IgD-negative memory B cell (primary cell): ENCODE results near the gene SRSF2. TPM values are rescaled to one million over a fixed set of nuclear protein-coding genes. Genes with fewer than 3 reads are reported as not detected.
A peak's percentile ranks its signal among the peaks of the same experiment; 100 is the strongest.

Source experiments
- H3K27ac Mint-ChIP-seq, 3 donors: one replicate each; pipeline ENCODE4 v1.8.0; 2020 to 2022; ENCODE audit warnings: mild to moderate bottlenecking in 3 of 3, mixed read lengths in 3 of 3, moderate library complexity in 1 of 3
- H3K27me3 Mint-ChIP-seq: one replicate; pipeline ENCODE4 v1.8.0; 2021; ENCODE audit warnings: mixed read lengths
- H3K36me3 Mint-ChIP-seq: one replicate; pipeline ENCODE4 v1.8.0; 2020; ENCODE audit warnings: mild to moderate bottlenecking, mixed read lengths
- H3K4me1 Mint-ChIP-seq, 3 donors: one replicate each; pipeline ENCODE4 v1.8.0; 2020 to 2022; ENCODE audit warnings: mixed read lengths in 3 of 3, mild to moderate bottlenecking in 1 of 3
- H3K4me3 Mint-ChIP-seq, 4 donors: one replicate each; pipeline ENCODE4 v1.8.0; 2020 to 2022; ENCODE audit warnings: mild to moderate bottlenecking in 4 of 4, mixed read lengths in 4 of 4, moderate library complexity in 3 of 4
- H3K9me3 Mint-ChIP-seq, 3 donors: one replicate each; pipeline ENCODE4 v1.8.0; 2020 to 2021; ENCODE audit warnings: mixed read lengths in 3 of 3, mild to moderate bottlenecking in 1 of 3
- polyA plus RNA-seq: library from polyadenylated mRNA; unstranded; fragments of 300-500 nt; fragmentation: Illumina TruSeq; gene quantifications from one replicate; pipeline ENCODE4 v1.2.3, GENCODE V29; 2021

Gene SRSF2, protein sequence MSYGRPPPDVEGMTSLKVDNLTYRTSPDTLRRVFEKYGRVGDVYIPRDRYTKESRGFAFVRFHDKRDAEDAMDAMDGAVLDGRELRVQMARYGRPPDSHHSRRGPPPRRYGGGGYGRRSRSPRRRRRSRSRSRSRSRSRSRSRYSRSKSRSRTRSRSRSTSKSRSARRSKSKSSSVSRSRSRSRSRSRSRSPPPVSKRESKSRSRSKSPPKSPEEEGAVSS
- 152 TPM for polyA plus RNA-seq

GRCh38 chr17:76737082-76737675, at the start of gene SRSF2:
Gene SRSF2 (minus strand): TSS chr17:76737331. CDS start chr17:76737160, 171 bp downstream.
- Mint-ChIP-seq H3K9me3 (no peaks in the 10 kb centered on the region), H3K4me1 (peaks cover 31 to 45% (median 36%) of the 10 kb centered on the region in 3 donors), H3K27me3 (no peaks in the 10 kb centered on the region), H3K36me3 (peaks cover 10% of the 10 kb centered on the region), H3K27ac (peak within 1 kb of the TSS; percentile 98 to 100 (median 99)), H3K4me3 (peak within 1 kb of the TSS; percentile 91 to 99 (median 94))

- peaks cover 0 to 6% (median 1%) of the 10 kb centered on the region in 3 donors for H3K4me1 Mint-ChIP-seq
- no peaks in the 10 kb centered on the region for H3K36me3 Mint-ChIP-seq
- no peaks in the 10 kb centered on the region for H3K27me3 Mint-ChIP-seq
- H3K4me3 Mint-ChIP-seq, result no peak overlapping the region
- no peaks in the 10 kb centered on the region for H3K9me3 Mint-ChIP-seq
- H3K27ac Mint-ChIP-seq, result no peak overlapping the region
These were observed 47.8 kb upstream of the SRSF2 start for GRCh38 chr17:76784926-76785325.

GRCh38 chr17:76783146-76783545, 46.0 kb upstream of the SRSF2 start:
- no peaks in the 10 kb centered on the region for H3K9me3 Mint-ChIP-seq
- no peaks in the 10 kb centered on the region for H3K27me3 Mint-ChIP-seq
- no peak overlapping the region for H3K4me3 Mint-ChIP-seq
- H3K36me3 Mint-ChIP-seq, result peaks cover 4% of the 10 kb centered on the region
- H3K27ac Mint-ChIP-seq, result peak overlapping the region in 1 of 3 donors; percentile 53
- peaks cover 0 to 4% (median 1%) of the 10 kb centered on the region in 3 donors for H3K4me1 Mint-ChIP-seq

GRCh38 chr17:76781056-76781982, 44.2 kb upstream of the SRSF2 start:
- no peak overlapping the region for H3K27ac Mint-ChIP-seq

GRCh38 chr17:76775021-76775600, 38.0 kb upstream of the SRSF2 start:
- Mint-ChIP-seq H3K27me3 (no peaks in the 10 kb centered on the region), H3K27ac (no peak overlapping the region), H3K4me1 (peaks cover 0 to 10% (median 0%) of the 10 kb centered on the region in 3 donors), H3K36me3 (peaks cover 20% of the 10 kb centered on the region), H3K4me3 (no peak overlapping the region), H3K9me3 (no peaks in the 10 kb centered on the region)

More at GRCh38 chr17:76781056-76781982, 44.2 kb upstream of the SRSF2 start:
- H3K9me3 Mint-ChIP-seq, result no peaks in the 10 kb centered on the region
- peaks cover 0 to 5% (median 1%) of the 10 kb centered on the region in 3 donors for H3K4me1 Mint-ChIP-seq
- no peaks in the 10 kb centered on the region for H3K27me3 Mint-ChIP-seq
- peaks cover 7% of the 10 kb centered on the region for H3K36me3 Mint-ChIP-seq
- H3K4me3 Mint-ChIP-seq, result no peak overlapping the region

- peaks cover 24% of the 10 kb centered on the region for H3K36me3 Mint-ChIP-seq
- H3K4me1 Mint-ChIP-seq, result peaks cover 0 to 6% (median 0%) of the 10 kb centered on the region in 3 donors
- no peaks in the 10 kb centered on the region for H3K9me3 Mint-ChIP-seq
- H3K27ac Mint-ChIP-seq, result peak overlapping the region in 1 of 3 donors; percentile 12
- H3K4me3 Mint-ChIP-seq, result peak overlapping the region in 1 of 4 donors; percentile 42
- H3K27me3 Mint-ChIP-seq, result no peaks in the 10 kb centered on the region
These were observed 35.9 kb upstream of the SRSF2 start for GRCh38 chr17:76772842-76773525.

GRCh38 chr17:76758570-76758969, 21.4 kb upstream of the SRSF2 start:
- H3K4me3 Mint-ChIP-seq, result no peak overlapping the region
- peaks cover 6% of the 10 kb centered on the region for H3K36me3 Mint-ChIP-seq
- no peaks in the 10 kb centered on the region for H3K9me3 Mint-ChIP-seq
- H3K4me1 Mint-ChIP-seq, result peaks cover 0 to 3% (median 0%) of the 10 kb centered on the region in 3 donors
- H3K27ac Mint-ChIP-seq, result no peak overlapping the region
- H3K27me3 Mint-ChIP-seq, result no peaks in the 10 kb centered on the region

- Mint-ChIP-seq H3K27ac (no peak overlapping the region), H3K9me3 (no peaks in the 10 kb centered on the region), H3K4me1 (peaks cover 0 to 3% (median 2%) of the 10 kb centered on the region in 3 donors), H3K4me3 (no peak overlapping the region), H3K27me3 (no peaks in the 10 kb centered on the region), H3K36me3 (peaks cover 9% of the 10 kb centered on the region)
These were observed 20.1 kb upstream of the SRSF2 start for GRCh38 chr17:76757256-76757655.

DNA sequence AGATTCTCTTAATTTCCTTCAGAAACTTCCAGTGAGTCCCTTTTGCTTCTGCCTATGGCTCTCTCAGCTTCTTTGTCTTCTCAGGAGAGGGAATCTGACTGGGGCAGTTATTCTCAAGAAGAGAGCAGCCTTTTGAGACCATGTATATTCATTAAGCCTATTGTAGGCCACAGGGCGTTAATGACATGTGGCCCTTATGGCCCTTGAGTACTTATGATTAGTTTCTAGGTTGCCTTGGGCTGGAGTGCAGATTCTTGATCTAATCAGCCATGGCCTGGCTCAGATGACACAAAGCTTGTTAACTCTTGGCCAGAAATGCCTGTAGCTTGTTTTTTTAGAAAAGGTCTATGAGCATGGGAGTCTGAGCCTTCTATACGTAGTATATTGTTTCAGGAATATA, 18.2 kb upstream of the SRSF2 start:
- no peak overlapping the region for H3K4me3 Mint-ChIP-seq
- H3K27ac Mint-ChIP-seq, result no peak overlapping the region

GRCh38 chr17:76753061-76753961, 16.2 kb upstream of the SRSF2 start:
- H3K9me3 Mint-ChIP-seq, result no peaks in the 10 kb centered on the region
- peaks cover 0 to 5% (median 2%) of the 10 kb centered on the region in 3 donors for H3K4me1 Mint-ChIP-seq
- H3K4me3 Mint-ChIP-seq, result peak overlapping the region in 1 of 4 donors; percentile 21
- no peaks in the 10 kb centered on the region for H3K27me3 Mint-ChIP-seq
- peaks cover 13% of the 10 kb centered on the region for H3K36me3 Mint-ChIP-seq
- peak overlapping the region in 2 of 3 donors; percentile 59 to 78 for H3K27ac Mint-ChIP-seq

More for the DNA sequence above, 18.2 kb upstream of the SRSF2 start:
- Mint-ChIP-seq H3K9me3 (no peaks in the 10 kb centered on the region), H3K36me3 (peaks cover 9% of the 10 kb centered on the region), H3K4me1 (peaks cover 0 to 5% (median 2%) of the 10 kb centered on the region in 3 donors), H3K27me3 (no peaks in the 10 kb centered on the region)

DNA sequence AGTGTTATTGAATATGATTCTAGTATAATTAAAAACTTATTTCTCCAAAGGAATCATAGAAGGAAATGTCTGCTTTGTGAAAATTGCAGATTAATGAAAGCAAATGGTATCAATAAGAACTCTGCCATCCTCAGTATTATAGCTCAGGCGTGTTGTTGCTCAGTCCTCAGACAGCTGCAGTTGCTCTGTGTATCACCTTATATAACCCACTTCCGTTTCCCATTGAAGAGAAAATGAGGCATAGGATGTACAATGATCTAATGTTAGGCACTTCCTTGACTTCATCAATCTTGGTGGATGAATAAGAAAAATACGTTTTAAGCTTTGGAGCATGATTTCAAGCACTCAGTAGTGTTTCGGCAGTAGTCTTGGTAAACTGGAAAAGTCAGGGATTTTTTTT, 14.9 kb upstream of the SRSF2 start:
- Mint-ChIP-seq H3K36me3 (peaks cover 10% of the 10 kb centered on the region), H3K9me3 (no peaks in the 10 kb centered on the region), H3K27ac (no peak overlapping the region), H3K4me1 (peaks cover 0 to 5% (median 2%) of the 10 kb centered on the region in 3 donors), H3K27me3 (no peaks in the 10 kb centered on the region), H3K4me3 (no peak overlapping the region)

DNA sequence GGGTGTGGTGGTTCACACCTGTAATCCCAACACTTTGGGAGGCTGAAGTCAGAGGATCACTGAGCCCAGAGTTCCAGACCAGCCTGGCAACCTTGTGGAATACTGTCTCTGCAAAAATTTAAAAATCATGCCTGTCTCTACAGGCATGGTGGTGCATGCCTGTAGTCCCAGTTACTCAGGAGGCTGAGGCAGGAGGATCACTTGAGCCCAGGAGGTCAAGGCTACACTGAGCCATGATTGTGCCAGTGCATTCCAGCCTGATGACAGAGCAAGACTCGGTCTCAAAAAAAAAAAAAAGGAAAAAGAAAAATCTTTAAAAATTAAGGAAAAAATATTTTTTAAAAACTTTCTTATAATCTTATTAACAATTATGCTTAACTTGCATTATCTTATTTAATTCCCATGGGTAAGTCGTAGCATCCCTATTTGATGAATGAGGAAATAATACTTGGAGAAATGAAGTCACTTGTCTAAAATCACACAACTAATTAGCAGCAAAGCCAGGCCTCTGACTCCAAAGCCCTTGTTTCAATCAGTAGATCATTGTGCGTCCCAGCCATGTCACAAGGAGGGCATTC, 14.4 kb upstream of the SRSF2 start:
- Mint-ChIP-seq H3K4me1 (peaks cover 0 to 5% (median 2%) of the 10 kb centered on the region in 3 donors), H3K4me3 (no peak overlapping the region), H3K9me3 (no peaks in the 10 kb centered on the region), H3K27me3 (no peaks in the 10 kb centered on the region), H3K27ac (no peak overlapping the region), H3K36me3 (peaks cover 8% of the 10 kb centered on the region)

- Mint-ChIP-seq H3K4me1 (peaks cover 0 to 5% (median 2%) of the 10 kb centered on the region in 3 donors), H3K4me3 (no peak overlapping the region), H3K27ac (no peak overlapping the region), H3K36me3 (peaks cover 7% of the 10 kb centered on the region), H3K9me3 (no peaks in the 10 kb centered on the region), H3K27me3 (no peaks in the 10 kb centered on the region)
These were observed 11.5 kb upstream of the SRSF2 start for GRCh38 chr17:76748657-76749056.
